ENCODE results near the gene C12orf60. TPM values are rescaled to one million over a fixed set of nuclear protein-coding genes. Genes with fewer than 3 reads are reported as not detected.

Gene C12orf60
- total RNA-seq, 1 experiment from 2014 or later: 1.9 TPM

DNA sequence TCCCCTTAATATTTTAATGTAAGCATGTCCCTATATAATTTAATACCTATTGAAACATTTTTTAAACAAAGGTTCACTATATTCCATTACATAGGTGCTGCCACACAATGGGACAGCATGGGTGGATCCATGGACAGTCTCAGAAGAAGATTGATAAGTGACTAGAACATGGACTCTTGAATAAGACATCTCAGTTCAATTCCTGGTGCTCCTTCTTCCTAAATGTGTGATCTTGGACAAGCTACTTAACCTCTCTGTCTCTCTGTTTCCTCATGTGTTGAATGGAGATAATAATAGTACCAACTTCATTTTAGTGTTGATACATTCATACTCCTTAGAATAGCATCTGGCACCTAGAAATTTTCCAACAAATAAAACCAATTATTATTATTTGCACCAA is 40.9 kb downstream of the C12orf60 start:
- Histone ChIP-seq H3K9ac (ENCODE audit: extremely low read depth, insufficient read length, low read length) (no peak overlapping the region), H4K20me1 (ENCODE audit: control insufficient read depth, insufficient read depth, insufficient read length) (no peaks in the 10 kb centered on the region), H2BK120ac (ENCODE audit: low read depth, low read length, poor library complexity, severe bottlenecking) (no peak overlapping the region), H4K5ac (ENCODE audit: insufficient read length, low read depth, low read length) (no peak overlapping the region), H2BK12ac (ENCODE audit: insufficient read length, low read depth, low read length) (no peak overlapping the region), H3K18ac (ENCODE audit: insufficient read length, low read depth, low read length) (no peak overlapping the region), H3K9me3 (ENCODE audit: control insufficient read depth, low read depth, low read length) (no peaks in the 10 kb centered on the region), H3T11ph (ENCODE audit: low read length) (no peak overlapping the region), H3K14ac (ENCODE audit: insufficient read depth, low read length) (no peak overlapping the region), H3K56ac (ENCODE audit: insufficient read length, low read depth, low read length) (no peak overlapping the region), H2AK5ac (ENCODE audit: insufficient read length, low read length) (no peak overlapping the region), H2BK20ac (ENCODE audit: low read depth, low read length, poor library complexity, severe bottlenecking) (no peak overlapping the region), H3K79me1 (ENCODE audit: insufficient read depth, low read depth, low read length, poor library complexity, severe bottlenecking) (no peaks in the 10 kb centered on the region), H3K79me2 (ENCODE audit: insufficient read depth, low read length) (no peaks in the 10 kb centered on the region), H3K27ac (ENCODE audit: insufficient read length, low read depth, low read length) (no peak overlapping the region), H3K27me3 (ENCODE audit: insufficient read depth, low read length) (no peaks in the 10 kb centered on the region; the same call in 1 of the 2 replicates), H3K4ac (ENCODE audit: low read depth, low read length) (no peak overlapping the region), H4K91ac (ENCODE audit: insufficient read length, low read depth, low read length) (no peak overlapping the region), H3K23me2 (ENCODE audit: insufficient read length, low read depth, low read length, poor library complexity, severe bottlenecking) (no peaks in the 10 kb centered on the region), H4K8ac (replicated peaks; ENCODE audit: insufficient read length, low read depth, low read length) (no peak overlapping the region), H3K4me2 (ENCODE audit: insufficient read depth, insufficient read length, low read length) (no peak overlapping the region), H2BK15ac (ENCODE audit: low read depth, low read length) (no peak overlapping the region), H2AFZ (ENCODE audit: low read length) (no peak overlapping the region), H3K4me1 (ENCODE audit: insufficient read depth, low read length) (no peaks in the 10 kb centered on the region), H2BK5ac (ENCODE audit: insufficient read length, low read length) (no peak overlapping the region), H3K23ac (ENCODE audit: insufficient read length, low read depth, low read length) (no peak overlapping the region)
- Mint-ChIP-seq H3K36me3 (ENCODE audit: insufficient read depth in 1 of 3, low read depth in 3 of 3) (peaks cover 0 to 4% (median 0%) of the 10 kb centered on the region in 3 experiments; a peak in 1 of 7 replicates), H3K4me1 (peaks cover 2 to 3% of the 10 kb centered on the region in 2 experiments; a peak in 1 of 4 replicates), H3K4me3 (no peak overlapping the region), H3K27ac (no peak overlapping the region), H3K27me3 (ENCODE audit: low read depth) (no peaks in the 10 kb centered on the region), H3K9me3 (peaks cover 1 to 2% of the 10 kb centered on the region in 2 experiments; a peak in 3 of 5 replicates)
- TF ChIP-seq, protein P1, sequence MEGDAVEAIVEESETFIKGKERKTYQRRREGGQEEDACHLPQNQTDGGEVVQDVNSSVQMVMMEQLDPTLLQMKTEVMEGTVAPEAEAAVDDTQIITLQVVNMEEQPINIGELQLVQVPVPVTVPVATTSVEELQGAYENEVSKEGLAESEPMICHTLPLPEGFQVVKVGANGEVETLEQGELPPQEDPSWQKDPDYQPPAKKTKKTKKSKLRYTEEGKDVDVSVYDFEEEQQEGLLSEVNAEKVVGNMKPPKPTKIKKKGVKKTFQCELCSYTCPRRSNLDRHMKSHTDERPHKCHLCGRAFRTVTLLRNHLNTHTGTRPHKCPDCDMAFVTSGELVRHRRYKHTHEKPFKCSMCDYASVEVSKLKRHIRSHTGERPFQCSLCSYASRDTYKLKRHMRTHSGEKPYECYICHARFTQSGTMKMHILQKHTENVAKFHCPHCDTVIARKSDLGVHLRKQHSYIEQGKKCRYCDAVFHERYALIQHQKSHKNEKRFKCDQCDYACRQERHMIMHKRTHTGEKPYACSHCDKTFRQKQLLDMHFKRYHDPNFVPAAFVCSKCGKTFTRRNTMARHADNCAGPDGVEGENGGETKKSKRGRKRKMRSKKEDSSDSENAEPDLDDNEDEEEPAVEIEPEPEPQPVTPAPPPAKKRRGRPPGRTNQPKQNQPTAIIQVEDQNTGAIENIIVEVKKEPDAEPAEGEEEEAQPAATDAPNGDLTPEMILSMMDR (conservative IDR thresholded peaks at IDR 0.05): no peak
- no peak for DNase-seq
